Fibroblast of skin of abdomen (primary cell): Measurements from ENCODE around the gene DLGAP1.
"Not testable (repeated sequence)": the region's sequence is repeated elsewhere in the genome, so short reads cannot be mapped to it uniquely, and the experiment has no call there.

Source experiments
- DNase-seq: peaks from one replicate; pipeline ENCODE4 v3.0.0-alpha.2; 2013

Gene DLGAP1

DNA sequence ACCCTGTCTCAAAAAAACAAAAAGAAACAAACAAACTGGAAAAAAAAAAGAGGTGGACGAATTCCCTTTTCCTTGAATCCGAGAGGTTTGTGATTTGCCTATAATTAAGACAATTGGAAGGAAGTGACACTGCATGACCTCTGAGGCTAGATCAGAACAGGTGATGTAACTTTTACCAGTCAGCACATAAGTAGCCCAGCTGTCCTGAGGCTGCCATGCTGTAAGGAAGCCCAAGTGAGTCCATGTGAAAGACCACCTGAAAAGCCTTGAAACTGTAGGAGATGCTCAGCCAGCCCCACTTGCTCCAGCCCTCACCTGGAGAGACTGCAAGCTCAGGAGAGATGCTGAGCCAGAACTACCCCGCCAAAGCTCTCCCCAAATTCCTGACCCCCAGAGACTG lies 838.4 kb downstream of the DLGAP1 start:
- no peak for DNase-seq

DNA sequence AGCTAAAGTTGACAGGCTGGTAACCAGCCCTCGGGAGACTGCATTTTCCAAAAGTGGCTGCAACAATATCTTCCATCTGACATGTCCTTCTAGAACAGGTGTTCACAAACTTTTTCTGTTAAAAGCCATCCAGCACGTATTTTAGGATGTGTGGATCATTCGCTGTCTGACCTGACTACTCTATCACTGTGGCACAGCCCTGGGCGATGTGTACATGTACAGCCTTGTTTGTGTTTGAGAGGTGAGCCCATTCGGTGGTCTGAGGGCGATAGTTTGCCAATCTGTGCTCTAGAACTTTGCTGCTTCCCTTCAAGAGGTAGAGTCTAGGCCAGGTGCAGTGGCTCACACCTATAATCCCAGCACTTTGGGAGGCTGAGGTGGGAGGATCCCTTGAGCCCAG lies 839.0 kb downstream of the DLGAP1 start:
- DNase-seq: no peak

DNA sequence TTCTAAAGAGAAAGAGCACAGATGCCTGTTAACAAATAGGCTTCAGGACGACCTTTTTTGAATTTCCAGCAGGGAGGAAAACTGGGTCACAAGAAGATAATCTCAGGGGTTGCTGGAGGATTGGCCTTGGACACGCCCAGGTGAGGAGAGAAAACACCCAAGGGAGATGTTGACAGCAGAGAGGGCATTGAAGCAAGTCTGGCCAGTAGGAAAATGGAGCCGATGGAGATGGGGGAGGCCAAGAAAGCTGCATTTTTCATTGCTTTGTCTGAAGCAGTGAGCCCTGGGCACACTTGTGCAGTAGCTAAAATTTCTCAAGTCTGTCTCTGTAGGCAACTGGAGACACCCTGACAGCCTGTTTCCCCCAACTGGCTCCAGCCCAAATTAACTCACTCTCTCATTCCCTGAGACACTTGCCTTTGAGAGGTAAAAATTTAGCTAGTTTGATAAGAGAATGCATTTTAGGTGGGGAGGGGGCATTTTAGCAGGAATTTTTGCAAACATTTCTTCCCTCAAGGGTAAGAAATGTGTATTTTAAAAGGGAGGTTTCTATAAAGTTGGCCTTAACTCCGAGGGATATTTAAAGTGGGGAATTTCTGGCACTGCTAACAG lies 839.6 kb downstream of the DLGAP1 start:
- DNase-seq: no peak

- peak; percentile 29 for DNase-seq
Observed at GRCh38 chr18:3612315-3612714, 842.8 kb downstream of the DLGAP1 start.

- DNase-seq: peak; percentile 75
Observed at GRCh38 chr18:3611313-3612090, 843.6 kb downstream of the DLGAP1 start.

- peak; percentile 38 for DNase-seq
Observed at GRCh38 chr18:3610813-3611212, 844.3 kb downstream of the DLGAP1 start.

DNA sequence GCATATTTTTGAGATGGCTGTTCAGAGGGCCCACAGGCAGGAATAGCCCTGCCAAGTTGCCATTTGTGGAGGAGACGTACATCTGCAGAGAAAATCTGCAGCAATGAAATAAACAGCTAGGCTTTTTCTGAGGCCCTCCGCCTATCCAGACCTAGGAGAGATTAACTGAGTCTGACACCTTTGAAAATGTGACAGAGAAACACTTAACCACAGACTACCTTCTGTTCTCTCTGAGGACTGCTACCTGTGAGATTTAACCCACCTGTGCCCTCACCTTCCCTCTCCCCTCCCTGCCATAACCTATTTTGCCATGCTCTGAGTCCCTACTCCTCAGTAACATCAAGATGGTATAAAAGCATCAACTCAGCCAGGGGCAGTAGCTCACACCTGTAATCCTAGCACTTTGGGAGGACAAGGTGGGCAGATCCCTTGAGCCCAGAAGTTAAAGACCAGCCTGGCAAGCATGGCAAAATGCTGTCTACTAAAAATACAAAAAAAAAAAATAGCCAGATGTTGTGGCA lies 844.9 kb downstream of the DLGAP1 start:
- DNase-seq: no peak

GRCh38 chr18:3608488-3608887 lies 846.6 kb downstream of the DLGAP1 start:
- DNase-seq: no peak

- DNase-seq: not testable (repeated sequence)
Observed at GRCh38 chr18:3608099-3608453, 847.0 kb downstream of the DLGAP1 start.

- no peak for DNase-seq
Observed at GRCh38 chr18:3607309-3608098, 847.6 kb downstream of the DLGAP1 start.

DNA sequence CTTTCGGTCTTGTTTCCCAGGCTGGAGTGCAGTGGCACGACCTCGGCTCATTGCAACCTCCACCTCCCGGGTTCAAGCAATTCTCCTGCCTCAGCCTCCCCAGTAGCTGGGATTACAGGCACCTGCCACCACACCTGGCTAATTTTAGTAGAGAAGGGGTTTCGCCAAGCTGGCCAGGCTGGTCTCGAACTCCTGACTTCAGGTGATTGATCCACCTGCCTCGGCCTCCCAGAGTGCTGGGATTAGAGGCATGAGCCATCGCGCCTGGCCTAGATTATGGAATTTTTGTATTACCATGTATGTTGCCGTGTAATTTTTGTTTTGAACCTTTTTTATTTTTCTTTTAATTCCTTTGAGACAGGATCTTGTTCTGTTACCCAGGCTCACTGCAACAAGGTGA lies 848.2 kb downstream of the DLGAP1 start:
- not testable (repeated sequence) for DNase-seq

DNA sequence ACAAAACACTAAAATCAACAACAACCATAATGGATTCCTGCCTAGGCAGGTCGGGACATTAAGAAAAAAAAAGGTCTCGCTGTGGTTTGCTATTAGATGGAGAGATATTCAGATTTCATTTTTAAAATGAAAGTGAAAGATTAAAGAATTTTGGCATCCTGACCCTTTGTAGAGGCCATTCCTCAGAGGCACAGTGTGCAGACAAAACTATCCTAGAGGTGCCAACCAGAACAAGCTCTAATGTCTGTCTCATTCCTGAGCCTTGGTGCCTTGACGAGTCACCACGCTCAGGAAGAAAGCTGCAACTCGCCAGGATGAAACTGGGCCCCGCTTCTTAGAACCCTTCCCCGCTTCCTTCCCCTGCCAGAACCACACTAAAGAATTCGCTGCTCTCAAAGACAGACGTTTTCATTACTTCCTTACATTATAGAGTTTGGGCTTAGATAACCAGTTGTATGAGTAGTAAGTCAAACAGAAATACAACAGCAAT lies 849.1 kb downstream of the DLGAP1 start:
- DNase-seq: peak; percentile 67

- DNase-seq: no peak
Observed at GRCh38 chr18:3605486-3605952, 849.6 kb downstream of the DLGAP1 start.

GRCh38 chr18:3604498-3605408 lies 850.4 kb downstream of the DLGAP1 start:
- peak; percentile 97 for DNase-seq

GRCh38 chr18:3604235-3604497 lies 850.9 kb downstream of the DLGAP1 start:
- DNase-seq: no peak

GRCh38 chr18:3603421-3604234 lies 851.5 kb downstream of the DLGAP1 start:
- peak; percentile 99 for DNase-seq

DNA sequence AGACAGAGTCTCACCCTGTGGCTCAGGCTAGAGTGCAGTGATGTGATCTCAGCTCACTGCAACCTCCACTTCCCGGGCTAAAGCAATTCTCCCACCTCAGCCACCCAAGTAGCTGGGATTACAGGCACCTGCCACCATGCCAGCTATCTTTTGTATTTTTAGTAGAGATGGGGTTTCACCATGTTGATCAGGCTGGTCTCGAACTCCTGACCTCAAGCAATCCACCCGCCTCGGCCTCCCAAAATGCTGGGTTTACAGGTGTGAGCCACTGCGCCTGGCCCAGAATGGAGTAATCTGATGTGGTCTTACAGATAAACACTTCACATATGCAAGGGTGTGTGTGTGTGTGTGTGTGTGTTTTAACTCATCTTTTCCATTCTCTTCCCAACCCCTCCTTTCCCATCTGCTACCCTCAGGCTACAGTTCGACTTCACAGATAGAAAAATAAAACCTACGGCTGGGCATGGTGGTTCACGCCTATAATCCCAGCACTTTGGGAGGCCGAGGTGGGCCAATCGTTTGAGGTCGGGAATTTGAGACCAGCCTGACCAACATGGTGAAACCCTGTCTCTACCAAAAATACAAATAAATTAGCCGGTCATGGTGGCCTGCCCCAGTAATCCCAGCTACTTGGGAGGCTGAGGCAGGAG lies 853.9 kb downstream of the DLGAP1 start:
- not testable (repeated sequence) for DNase-seq

DNA sequence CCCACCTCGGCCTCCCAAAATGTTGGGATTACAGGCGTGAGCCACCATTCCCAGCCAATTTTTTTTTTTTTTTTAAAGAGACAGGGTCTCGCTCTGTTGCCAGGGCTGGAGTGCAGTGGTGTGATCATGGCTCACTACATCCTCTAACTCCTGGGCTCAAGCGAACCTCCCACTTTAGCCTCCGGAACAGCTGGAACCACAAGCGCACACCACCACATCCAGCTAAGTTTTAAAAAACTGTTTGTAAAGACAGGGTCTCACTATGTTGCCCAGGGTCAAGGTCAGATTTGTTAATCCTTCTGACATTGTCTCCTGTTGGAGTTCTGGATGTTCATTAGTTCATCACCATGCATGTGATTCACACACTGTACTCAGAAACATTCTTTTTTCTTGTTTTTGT lies 855.2 kb downstream of the DLGAP1 start:
- DNase-seq: no peak

DNA sequence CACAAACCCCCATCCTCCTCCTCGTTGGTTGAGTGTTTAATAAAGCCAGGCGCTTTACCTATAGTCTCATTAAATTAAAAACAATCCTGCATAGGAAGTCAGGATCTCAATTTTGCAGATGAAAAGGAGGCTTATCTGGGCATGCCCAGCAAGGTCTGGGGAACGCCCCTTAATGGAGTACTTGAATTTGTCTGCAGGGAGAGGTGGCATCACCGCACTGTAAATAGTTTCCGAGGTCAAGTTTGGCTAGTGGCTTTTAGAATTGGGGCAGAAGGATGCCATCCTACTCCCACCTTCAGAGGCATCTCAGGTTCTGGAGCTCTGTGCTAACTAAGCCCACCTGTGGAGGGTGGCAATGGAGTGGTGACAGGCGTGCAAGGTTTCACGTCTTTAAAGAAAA lies 855.9 kb downstream of the DLGAP1 start:
- DNase-seq: no peak

DNA sequence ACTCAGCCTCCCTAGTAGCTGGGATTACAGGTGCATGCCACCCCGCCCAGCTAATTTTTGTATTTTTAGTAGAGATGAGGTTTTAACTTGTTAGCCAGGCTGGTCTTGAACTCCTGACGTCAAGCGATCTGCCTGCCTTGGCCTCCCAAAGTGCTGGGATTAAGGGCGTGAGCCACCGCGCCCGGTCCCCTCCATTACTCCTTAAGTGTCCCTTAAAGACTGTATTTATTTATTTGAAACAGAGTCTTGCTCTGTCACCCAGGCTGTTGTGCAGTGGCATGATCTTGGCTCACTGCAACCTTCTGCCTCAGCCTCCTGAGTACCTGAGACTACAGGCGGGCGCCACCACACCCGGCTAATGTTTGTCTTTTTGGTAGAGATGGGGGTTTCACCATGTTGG lies 856.5 kb downstream of the DLGAP1 start:
- DNase-seq: no peak
